GM23248 (cell line): Measurements from ENCODE around the gene CRTAC1.

ENCODE experiments used
- EZH2 ChIP-seq: fragments of 200-600 bp; sonication (generic); IDR thresholded peaks from 2 replicates; pipeline ENCODE4 v1.6.1; 2018; ENCODE audit warnings: antibody characterized with exemption, mild to moderate bottlenecking; ENCODE audit not compliant: insufficient read depth, poor library complexity, severe bottlenecking
- EZH2phosphoT487 ChIP-seq: fragments of 200-600 bp; sonication (generic); IDR thresholded peaks from 2 replicates; pipeline ENCODE4 v1.6.1; 2018; ENCODE audit warnings: antibody characterized with exemption, moderate library complexity, mild to moderate bottlenecking, low read depth; ENCODE audit not compliant: insufficient read depth

- TF ChIP-seq EZH2phosphoT487, result no peak
- no peak for TF ChIP-seq EZH2
These were observed 150.3 kb downstream of the CRTAC1 start for GRCh38 chr10:97880109-97880508.
